Astrocyte of the cerebellum (primary cell): Measurements from ENCODE around the gene CEL.

Experiments
- DNase-seq: peaks from one replicate; pipeline ENCODE4 v3.0.0-alpha.2; 2011; ENCODE audit warnings: low read depth
- H3K4me3 ChIP-seq: 2 replicates; pipeline ENCODE4 v1.5.1; 2011; ENCODE audit warnings: mild to moderate bottlenecking, low read depth, low read length, moderate library complexity
- CTCF ChIP-seq: IDR thresholded peaks from 2 replicates; pipeline ENCODE4 v1.5.1; 2012; ENCODE audit warnings: low read length, low read depth, moderate library complexity, mild to moderate bottlenecking; ENCODE audit errors: missing control alignments
- in situ Hi-C: cut with HindIII; loops from 2 replicates; pipeline ENCODE4 v1.10.0; 2017; ENCODE audit warnings: low sequenced_read_pairs

The CEL gene

DNA sequence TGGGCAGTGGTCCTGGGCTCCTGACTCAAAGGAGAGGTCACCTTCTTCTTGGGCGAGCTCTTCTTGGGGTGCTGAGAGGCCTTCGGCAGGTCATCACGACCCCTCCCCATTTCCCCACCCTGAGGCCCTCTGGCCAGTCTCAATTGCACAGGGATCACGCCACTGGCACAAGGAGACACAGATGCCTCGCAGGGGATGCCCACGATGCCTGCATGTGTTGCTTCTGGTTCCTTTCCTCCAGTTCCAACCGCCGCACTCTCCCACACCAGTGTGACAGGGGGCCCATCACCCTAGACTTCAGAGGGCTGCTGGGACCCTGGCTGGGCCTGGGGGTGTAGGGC, 1.3 kb downstream of the CEL start:
- no peak overlapping the region for H3K4me3 ChIP-seq
- TF ChIP-seq CTCF: no peak
- DNase-seq: no peak
- in situ Hi-C loops: no loop called here

- no peak for DNase-seq
- no peak for TF ChIP-seq CTCF
- in situ Hi-C loops: no loop called here
- no peak overlapping the region for H3K4me3 ChIP-seq
Measured at GRCh38 chr9:133063500-133064231, 1.9 kb downstream of the CEL start.

GRCh38 chr9:133064241-133065069, 2.7 kb downstream of the CEL start:
- in situ Hi-C loops: no loop called here
- DNase-seq: no peak
- no peak for TF ChIP-seq CTCF
- no peak overlapping the region for H3K4me3 ChIP-seq

GRCh38 chr9:133065070-133065388, 3.2 kb downstream of the CEL start:
- in situ Hi-C loops: no loop called here
- no peak for TF ChIP-seq CTCF
- H3K4me3 ChIP-seq: no peak overlapping the region
- no peak for DNase-seq

DNA sequence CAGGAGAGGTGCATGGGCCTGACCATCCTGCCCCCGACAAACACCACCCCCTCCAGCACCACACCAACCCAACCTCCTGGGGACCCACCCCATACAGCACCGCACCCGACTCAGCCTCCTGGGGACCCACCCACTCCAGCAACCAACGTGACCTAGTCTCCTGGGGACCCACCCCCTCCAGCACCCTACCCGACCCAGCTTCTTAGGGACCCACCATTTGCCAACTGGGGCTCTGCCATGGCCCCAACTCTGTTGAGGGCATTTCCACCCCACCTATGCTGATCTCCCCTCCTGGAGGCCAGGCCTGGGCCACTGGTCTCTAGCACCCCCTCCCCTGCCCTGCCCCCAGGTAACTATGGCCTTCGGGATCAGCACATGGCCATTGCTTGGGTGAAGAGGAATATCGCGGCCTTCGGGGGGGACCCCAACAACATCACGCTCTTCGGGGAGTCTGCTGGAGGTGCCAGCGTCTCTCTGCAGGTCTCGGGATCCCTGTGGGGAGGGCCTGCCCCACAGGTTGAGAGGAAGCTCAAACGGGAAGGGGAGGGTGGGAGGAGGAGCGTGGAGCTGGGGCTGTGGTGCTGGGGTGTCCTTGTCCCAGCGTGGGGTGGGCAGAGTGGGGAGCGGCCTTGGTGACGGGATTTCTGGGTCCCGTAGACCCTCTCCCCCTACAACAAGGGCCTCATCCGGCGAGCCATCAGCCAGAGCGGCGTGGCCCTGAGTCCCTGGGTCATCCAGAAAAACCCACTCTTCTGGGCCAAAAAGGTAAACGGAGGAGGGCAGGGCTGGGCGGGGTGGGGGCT, 4.6 kb downstream of the CEL start:
- no peak for DNase-seq
- TF ChIP-seq CTCF: no peak
- in situ Hi-C loops: no loop called here

GRCh38 chr9:133067006-133067405, 5.2 kb downstream of the CEL start:
- in situ Hi-C loops: no loop called here
- DNase-seq: no peak
- no peak overlapping the region for H3K4me3 ChIP-seq
- TF ChIP-seq CTCF: no peak

More for the DNA sequence above, 4.6 kb downstream of the CEL start:
- no peak overlapping the region for H3K4me3 ChIP-seq
